GM23338 (cell line): ENCODE results near the gene SLC6A3.

Experiments used
- CREB1 ChIP-seq: fragments of 250-450 bp; sonication (Bioruptor Pico); IDR thresholded peaks from 2 replicates; pipeline ENCODE4 v1.5.0; 2020; ENCODE audit warnings: low read depth, mild to moderate bottlenecking, moderate library complexity
- EZH2 ChIP-seq: fragments of 200-600 bp; sonication (generic); IDR thresholded peaks from one replicate; pipeline ENCODE4 v1.8.0; 2017; ENCODE audit warnings: antibody characterized with exemption, mild to moderate bottlenecking, low read depth; ENCODE audit not compliant: unreplicated experiment
- EZH2phosphoT487 ChIP-seq: fragments of 200-600 bp; sonication (generic); IDR thresholded peaks from one replicate; pipeline ENCODE4 v1.8.1; 2018; ENCODE audit warnings: antibody characterized with exemption; ENCODE audit not compliant: unreplicated experiment
- JUNB ChIP-seq: IDR thresholded peaks from one replicate; pipeline ENCODE4 v1.6.1; 2016; ENCODE audit warnings: antibody characterized with exemption; ENCODE audit not compliant: unreplicated experiment
- NANOG ChIP-seq: IDR thresholded peaks from 2 replicates; pipeline ENCODE4 v1.6.1; 2016; ENCODE audit warnings: antibody characterized with exemption, borderline replicate concordance
- POLR2AphosphoS5 ChIP-seq: IDR thresholded peaks from 2 replicates; pipeline ENCODE4 v1.6.1; 2016; ENCODE audit warnings: antibody characterized with exemption, low read depth
- STAT1 ChIP-seq: IDR thresholded peaks from one replicate; pipeline ENCODE4 v1.6.1; 2016; ENCODE audit warnings: antibody characterized with exemption; ENCODE audit not compliant: unreplicated experiment
- ZNF331 ChIP-seq: fragments of 250-450 bp; sonication (Bioruptor Pico); IDR thresholded peaks from 2 replicates; pipeline ENCODE4 v1.5.0; 2020; ENCODE audit warnings: low read depth, mild to moderate bottlenecking, moderate library complexity
- TF ChIP-seq, protein P1 (sequence below): IDR thresholded peaks from one replicate; pipeline ENCODE4 v1.6.1; 2018; ENCODE audit warnings: antibody characterized with exemption; ENCODE audit not compliant: unreplicated experiment
- TF ChIP-seq, protein P2 (sequence below), 2 experiments: fragments of 200-600 bp in 1 of 2; sonication (generic) in 1 of 2; conservative IDR thresholded peaks; 2 replicates each; pipeline versions ENCODE4 v1.5.1 to v1.6.1; 2016 to 2017; ENCODE audit warnings: antibody characterized with exemption in 2 of 2, low read depth in 2 of 2, mild to moderate bottlenecking in 2 of 2, moderate library complexity in 1 of 2
- TF ChIP-seq, protein P3 (sequence below): IDR thresholded peaks from 2 replicates; pipeline ENCODE4 v1.6.1; 2016; ENCODE audit warnings: antibody characterized with exemption
- TF ChIP-seq, protein P4 (sequence below): fragments of 250-450 bp; sonication (Bioruptor Pico); IDR thresholded peaks from 2 replicates; pipeline ENCODE4 v1.5.0; 2020; ENCODE audit warnings: mild to moderate bottlenecking, moderate library complexity

DNA sequence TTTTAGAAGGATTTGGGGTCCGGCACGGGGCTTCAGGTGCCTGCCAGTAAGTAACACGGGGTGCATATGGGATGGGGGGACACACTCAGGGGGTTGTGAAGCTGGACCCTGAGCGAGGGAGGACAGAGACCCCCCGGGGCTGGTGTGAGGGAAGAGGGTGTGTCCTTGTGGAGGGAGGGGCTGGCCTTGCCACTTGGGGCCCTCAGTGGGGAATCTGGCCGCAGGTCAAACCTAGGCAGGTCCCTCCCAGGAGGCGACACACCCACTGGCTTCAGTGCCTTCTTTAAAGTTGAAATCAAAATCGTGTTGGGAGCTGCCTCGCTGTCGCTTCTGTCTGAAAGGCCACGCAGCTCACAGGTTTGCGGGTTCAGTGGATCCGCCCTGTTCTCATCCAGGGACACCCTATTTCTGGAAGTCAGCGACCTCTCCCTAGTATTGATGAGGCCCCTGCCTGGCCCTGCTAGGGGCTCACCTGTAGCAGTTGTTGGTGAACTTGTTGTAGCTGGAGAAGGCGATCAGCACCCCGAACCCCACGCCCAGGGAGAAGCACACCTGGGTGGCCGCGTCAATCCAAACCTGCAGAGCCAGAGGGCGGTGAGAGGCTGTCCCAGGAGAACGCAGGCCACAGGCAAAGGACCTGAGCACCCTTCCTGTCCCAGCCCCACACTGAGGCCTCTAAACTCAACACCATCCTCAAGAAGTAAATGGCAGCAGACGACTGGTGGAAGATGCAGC lies 29.4 kb downstream of the SLC6A3 start:
- TF ChIP-seq ZNF331 (CRISPR knock-in tag) (no peak), POLR2AphosphoS5 (no peak), EZH2phosphoT487 (no peak), EZH2 (no peak), CREB1 (CRISPR knock-in tag) (no peak), NANOG (no peak), STAT1 (no peak), JUNB (no peak)
- TF ChIP-seq, protein P1, sequence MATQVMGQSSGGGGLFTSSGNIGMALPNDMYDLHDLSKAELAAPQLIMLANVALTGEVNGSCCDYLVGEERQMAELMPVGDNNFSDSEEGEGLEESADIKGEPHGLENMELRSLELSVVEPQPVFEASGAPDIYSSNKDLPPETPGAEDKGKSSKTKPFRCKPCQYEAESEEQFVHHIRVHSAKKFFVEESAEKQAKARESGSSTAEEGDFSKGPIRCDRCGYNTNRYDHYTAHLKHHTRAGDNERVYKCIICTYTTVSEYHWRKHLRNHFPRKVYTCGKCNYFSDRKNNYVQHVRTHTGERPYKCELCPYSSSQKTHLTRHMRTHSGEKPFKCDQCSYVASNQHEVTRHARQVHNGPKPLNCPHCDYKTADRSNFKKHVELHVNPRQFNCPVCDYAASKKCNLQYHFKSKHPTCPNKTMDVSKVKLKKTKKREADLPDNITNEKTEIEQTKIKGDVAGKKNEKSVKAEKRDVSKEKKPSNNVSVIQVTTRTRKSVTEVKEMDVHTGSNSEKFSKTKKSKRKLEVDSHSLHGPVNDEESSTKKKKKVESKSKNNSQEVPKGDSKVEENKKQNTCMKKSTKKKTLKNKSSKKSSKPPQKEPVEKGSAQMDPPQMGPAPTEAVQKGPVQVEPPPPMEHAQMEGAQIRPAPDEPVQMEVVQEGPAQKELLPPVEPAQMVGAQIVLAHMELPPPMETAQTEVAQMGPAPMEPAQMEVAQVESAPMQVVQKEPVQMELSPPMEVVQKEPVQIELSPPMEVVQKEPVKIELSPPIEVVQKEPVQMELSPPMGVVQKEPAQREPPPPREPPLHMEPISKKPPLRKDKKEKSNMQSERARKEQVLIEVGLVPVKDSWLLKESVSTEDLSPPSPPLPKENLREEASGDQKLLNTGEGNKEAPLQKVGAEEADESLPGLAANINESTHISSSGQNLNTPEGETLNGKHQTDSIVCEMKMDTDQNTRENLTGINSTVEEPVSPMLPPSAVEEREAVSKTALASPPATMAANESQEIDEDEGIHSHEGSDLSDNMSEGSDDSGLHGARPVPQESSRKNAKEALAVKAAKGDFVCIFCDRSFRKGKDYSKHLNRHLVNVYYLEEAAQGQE, result no peak
- TF ChIP-seq, protein P2, sequence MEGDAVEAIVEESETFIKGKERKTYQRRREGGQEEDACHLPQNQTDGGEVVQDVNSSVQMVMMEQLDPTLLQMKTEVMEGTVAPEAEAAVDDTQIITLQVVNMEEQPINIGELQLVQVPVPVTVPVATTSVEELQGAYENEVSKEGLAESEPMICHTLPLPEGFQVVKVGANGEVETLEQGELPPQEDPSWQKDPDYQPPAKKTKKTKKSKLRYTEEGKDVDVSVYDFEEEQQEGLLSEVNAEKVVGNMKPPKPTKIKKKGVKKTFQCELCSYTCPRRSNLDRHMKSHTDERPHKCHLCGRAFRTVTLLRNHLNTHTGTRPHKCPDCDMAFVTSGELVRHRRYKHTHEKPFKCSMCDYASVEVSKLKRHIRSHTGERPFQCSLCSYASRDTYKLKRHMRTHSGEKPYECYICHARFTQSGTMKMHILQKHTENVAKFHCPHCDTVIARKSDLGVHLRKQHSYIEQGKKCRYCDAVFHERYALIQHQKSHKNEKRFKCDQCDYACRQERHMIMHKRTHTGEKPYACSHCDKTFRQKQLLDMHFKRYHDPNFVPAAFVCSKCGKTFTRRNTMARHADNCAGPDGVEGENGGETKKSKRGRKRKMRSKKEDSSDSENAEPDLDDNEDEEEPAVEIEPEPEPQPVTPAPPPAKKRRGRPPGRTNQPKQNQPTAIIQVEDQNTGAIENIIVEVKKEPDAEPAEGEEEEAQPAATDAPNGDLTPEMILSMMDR (conservative IDR thresholded peaks at IDR 0.05; ENCODE audit: low read depth in 2 of 2), result no peak
- TF ChIP-seq, protein P3, sequence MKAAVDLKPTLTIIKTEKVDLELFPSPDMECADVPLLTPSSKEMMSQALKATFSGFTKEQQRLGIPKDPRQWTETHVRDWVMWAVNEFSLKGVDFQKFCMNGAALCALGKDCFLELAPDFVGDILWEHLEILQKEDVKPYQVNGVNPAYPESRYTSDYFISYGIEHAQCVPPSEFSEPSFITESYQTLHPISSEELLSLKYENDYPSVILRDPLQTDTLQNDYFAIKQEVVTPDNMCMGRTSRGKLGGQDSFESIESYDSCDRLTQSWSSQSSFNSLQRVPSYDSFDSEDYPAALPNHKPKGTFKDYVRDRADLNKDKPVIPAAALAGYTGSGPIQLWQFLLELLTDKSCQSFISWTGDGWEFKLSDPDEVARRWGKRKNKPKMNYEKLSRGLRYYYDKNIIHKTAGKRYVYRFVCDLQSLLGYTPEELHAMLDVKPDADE, result no peak
- TF ChIP-seq, protein P4, sequence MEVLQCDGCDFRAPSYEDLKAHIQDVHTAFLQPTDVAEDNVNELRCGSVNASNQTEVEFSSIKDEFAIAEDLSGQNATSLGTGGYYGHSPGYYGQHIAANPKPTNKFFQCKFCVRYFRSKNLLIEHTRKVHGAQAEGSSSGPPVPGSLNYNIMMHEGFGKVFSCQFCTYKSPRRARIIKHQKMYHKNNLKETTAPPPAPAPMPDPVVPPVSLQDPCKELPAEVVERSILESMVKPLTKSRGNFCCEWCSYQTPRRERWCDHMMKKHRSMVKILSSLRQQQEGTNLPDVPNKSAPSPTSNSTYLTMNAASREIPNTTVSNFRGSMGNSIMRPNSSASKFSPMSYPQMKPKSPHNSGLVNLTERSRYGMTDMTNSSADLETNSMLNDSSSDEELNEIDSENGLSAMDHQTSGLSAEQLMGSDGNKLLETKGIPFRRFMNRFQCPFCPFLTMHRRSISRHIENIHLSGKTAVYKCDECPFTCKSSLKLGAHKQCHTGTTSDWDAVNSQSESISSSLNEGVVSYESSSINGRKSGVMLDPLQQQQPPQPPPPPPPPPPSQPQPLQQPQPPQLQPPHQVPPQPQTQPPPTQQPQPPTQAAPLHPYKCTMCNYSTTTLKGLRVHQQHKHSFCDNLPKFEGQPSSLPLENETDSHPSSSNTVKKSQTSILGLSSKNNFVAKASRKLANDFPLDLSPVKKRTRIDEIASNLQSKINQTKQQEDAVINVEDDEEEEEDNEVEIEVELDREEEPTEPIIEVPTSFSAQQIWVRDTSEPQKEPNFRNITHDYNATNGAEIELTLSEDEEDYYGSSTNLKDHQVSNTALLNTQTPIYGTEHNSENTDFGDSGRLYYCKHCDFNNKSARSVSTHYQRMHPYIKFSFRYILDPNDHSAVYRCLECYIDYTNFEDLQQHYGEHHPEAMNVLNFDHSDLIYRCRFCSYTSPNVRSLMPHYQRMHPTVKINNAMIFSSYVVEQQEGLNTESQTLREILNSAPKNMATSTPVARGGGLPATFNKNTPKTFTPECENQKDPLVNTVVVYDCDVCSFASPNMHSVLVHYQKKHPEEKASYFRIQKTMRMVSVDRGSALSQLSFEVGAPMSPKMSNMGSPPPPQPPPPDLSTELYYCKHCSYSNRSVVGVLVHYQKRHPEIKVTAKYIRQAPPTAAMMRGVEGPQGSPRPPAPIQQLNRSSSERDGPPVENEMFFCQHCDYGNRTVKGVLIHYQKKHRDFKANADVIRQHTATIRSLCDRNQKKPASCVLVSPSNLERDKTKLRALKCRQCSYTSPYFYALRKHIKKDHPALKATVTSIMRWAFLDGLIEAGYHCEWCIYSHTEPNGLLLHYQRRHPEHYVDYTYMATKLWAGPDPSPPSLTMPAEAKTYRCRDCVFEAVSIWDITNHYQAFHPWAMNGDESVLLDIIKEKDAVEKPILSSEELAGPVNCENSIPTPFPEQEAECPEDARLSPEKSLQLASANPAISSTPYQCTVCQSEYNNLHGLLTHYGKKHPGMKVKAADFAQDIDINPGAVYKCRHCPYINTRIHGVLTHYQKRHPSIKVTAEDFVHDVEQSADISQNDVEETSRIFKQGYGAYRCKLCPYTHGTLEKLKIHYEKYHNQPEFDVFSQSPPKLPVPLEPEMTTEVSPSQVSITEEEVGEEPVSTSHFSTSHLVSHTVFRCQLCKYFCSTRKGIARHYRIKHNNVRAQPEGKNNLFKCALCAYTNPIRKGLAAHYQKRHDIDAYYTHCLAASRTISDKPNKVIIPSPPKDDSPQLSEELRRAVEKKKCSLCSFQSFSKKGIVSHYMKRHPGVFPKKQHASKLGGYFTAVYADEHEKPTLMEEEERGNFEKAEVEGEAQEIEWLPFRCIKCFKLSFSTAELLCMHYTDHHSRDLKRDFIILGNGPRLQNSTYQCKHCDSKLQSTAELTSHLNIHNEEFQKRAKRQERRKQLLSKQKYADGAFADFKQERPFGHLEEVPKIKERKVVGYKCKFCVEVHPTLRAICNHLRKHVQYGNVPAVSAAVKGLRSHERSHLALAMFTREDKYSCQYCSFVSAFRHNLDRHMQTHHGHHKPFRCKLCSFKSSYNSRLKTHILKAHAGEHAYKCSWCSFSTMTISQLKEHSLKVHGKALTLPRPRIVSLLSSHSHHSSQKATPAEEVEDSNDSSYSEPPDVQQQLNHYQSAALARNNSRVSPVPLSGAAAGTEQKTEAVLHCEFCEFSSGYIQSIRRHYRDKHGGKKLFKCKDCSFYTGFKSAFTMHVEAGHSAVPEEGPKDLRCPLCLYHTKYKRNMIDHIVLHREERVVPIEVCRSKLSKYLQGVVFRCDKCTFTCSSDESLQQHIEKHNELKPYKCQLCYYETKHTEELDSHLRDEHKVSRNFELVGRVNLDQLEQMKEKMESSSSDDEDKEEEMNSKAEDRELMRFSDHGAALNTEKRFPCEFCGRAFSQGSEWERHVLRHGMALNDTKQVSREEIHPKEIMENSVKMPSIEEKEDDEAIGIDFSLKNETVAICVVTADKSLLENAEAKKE (CRISPR knock-in tag), result no peak
